Measurements from ENCODE around the gene DNAH8.

DNA sequence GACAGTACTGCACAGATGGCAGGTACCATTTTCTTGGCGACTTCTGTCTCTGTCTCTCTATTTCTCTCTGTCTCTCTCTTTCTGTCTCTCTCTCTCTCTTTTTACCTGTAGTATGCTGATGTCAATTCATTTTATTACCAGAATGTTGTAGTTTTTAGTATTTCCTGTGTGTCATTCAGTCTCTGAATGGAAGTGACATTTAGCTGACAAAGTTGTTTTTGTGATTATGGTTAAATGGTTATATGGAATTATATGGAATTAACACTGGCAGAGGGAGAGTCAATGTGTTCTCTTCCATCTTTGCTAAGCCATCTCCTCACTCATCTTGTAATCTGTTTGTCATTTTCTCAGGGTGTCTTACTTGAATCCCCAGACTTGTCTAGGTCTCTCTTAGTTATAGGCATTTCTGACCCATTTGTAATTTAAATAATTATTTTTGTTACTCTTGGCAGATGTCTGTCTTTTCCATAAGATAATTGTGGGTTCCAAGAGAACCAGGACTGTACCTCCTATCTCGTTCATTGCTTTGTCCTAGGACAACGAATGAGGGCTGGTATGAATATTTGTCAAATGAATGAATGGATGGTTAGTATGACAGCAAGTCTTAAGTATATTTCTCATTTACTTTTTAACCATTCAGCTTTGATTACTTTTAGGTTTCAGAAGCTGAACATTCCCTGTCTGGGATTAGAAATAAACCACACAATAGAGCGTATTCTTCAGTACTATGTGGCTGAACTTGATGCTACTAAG is 64.4 kb downstream of the DNAH8 start:
- TF ChIP-seq, protein P1, sequence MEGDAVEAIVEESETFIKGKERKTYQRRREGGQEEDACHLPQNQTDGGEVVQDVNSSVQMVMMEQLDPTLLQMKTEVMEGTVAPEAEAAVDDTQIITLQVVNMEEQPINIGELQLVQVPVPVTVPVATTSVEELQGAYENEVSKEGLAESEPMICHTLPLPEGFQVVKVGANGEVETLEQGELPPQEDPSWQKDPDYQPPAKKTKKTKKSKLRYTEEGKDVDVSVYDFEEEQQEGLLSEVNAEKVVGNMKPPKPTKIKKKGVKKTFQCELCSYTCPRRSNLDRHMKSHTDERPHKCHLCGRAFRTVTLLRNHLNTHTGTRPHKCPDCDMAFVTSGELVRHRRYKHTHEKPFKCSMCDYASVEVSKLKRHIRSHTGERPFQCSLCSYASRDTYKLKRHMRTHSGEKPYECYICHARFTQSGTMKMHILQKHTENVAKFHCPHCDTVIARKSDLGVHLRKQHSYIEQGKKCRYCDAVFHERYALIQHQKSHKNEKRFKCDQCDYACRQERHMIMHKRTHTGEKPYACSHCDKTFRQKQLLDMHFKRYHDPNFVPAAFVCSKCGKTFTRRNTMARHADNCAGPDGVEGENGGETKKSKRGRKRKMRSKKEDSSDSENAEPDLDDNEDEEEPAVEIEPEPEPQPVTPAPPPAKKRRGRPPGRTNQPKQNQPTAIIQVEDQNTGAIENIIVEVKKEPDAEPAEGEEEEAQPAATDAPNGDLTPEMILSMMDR (conservative IDR thresholded peaks at IDR 0.05): no peak
- TF ChIP-seq EZH2 (IDR thresholded peaks at IDR 0.05; ENCODE audit: low read depth): no peak

Data from PC-9 (cell line).